Activated CD4-positive, alpha-beta T cell treated with anti-CD3 and anti-CD28 coated beads, Interleukin-2, amount 10 ng/mL, durations not matched to agents 7 days and 5 days (primary cell): Measurements from ENCODE around the gene SFXN5. TPM values are rescaled to one million over a fixed set of nuclear protein-coding genes. Genes with fewer than 3 reads are reported as not detected.

Experiments used
- CTCF ChIA-PET: fragments of 350-600 bp; sonication (Branson Sonifier 250); formaldehyde crosslinking; loops from one replicate; lab custom pipeline; 2021; ENCODE audit warnings: antibody characterized with exemption; lab: Charles Lee
- POLR2A ChIA-PET: fragments of 350-600 bp; sonication (Branson Sonifier 250); formaldehyde crosslinking; loops from one replicate; lab custom pipeline; 2021; ENCODE audit warnings: antibody characterized with exemption; lab: Charles Lee
- DNase-seq: peaks from one replicate; pipeline ENCODE4 v3.0.0-alpha.2; 2020
- H3K27ac Mint-ChIP-seq: one replicate; pipeline ENCODE4 v1.8.0; 2021; ENCODE audit warnings: mild to moderate bottlenecking, moderate library complexity, mixed read lengths
- H3K27me3 Mint-ChIP-seq: one replicate; pipeline ENCODE4 v1.8.0; 2021; ENCODE audit warnings: mixed read lengths
- H3K36me3 Mint-ChIP-seq: one replicate; pipeline ENCODE4 v1.8.0; 2021; ENCODE audit warnings: low read depth, mixed read lengths
- H3K4me1 Mint-ChIP-seq: one replicate; pipeline ENCODE4 v1.8.0; 2021; ENCODE audit warnings: mixed read lengths
- H3K4me3 Mint-ChIP-seq: one replicate; pipeline ENCODE4 v1.8.0; 2021; ENCODE audit warnings: mild to moderate bottlenecking, moderate library complexity, mixed read lengths
- H3K9me3 Mint-ChIP-seq: one replicate; pipeline ENCODE4 v1.8.0; 2021; ENCODE audit warnings: mixed read lengths
- total RNA-seq, 2 experiments: library from RNA; stranded (reverse); gene quantifications; one replicate each; pipeline ENCODE4 v1.2.3, GENCODE V29; 2021

Gene SFXN5
- total RNA-seq, 2 experiments from 2014 or later, result 7.0 to 10.0 TPM

DNA sequence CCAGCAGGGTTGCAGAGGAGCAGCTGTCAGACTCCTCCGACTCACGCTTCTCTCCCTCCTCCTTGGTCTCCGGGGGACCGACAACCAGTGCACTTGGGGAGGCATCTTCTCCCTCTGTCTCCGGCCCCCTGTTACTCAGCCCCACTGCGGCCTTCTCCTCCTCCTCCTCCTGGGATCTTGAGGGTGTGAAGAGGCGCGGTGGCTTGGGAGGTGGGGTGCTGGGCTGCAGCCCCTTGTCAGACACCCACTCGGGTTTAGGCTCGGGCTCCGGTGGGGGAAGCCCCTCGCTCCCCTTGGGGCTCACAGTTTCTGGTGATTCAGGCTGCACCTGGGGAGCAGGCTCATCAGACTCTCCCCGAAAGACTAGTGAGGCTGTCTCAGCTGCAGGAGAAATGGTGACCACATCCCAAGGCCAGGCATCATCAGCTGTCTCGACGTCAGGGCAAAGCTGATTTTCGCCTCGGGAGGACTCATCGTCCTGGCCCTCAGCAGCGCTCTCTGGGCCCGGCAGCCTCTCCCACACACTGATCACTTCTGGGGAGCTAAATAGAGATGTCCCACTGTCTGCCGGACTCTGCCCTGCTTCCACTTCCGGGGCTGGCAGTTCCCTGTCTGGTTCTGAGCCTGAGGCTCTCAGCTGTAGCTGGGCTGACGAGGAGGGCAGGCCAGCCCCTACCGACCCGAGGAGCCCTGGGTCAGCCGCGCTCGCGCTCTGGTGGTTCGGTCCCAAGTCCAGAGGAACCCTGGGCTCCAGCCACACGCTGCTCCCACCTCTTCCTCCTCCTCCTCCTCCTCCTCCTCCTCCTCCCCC lies 9.0 kb upstream of the SFXN5 start:
- Mint-ChIP-seq H3K9me3 (no peaks in the 10 kb centered on the region), H3K27me3 (no peaks in the 10 kb centered on the region), H3K36me3 (no peaks in the 10 kb centered on the region), H3K4me1 (no peaks in the 10 kb centered on the region), H3K4me3 (no peak overlapping the region), H3K27ac (no peak overlapping the region)
- no peak for DNase-seq
- ChIA-PET POLR2A (no interaction called here), CTCF (interaction anchor here (1.1 kb wide), 1 partner anchor 97 kb away, joined by 4 read pairs; no protein-coding TSS in a partner anchor)

DNA sequence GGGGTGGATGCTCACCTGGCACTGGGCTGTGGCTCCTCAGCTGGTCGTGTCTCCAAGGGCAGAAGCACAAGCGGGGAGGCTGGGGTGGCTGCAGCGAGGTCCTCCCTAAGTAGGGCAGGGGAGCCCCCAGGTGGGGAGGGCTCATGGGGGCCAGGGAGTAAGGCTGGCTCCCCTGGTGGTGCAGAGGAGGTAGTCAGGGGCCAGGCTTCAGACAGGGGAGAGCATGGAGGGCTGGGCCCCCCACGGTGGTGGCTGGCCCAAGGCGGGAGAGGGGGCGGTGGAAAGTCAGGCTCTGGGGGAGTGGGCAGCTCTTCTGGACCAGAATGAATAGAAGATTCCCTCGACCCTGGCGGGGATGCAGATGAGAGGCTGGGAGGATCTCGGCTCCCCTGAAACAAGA lies 8.1 kb upstream of the SFXN5 start:
- Mint-ChIP-seq H3K36me3 (no peaks in the 10 kb centered on the region), H3K9me3 (no peaks in the 10 kb centered on the region), H3K4me1 (no peaks in the 10 kb centered on the region), H3K27ac (no peak overlapping the region), H3K4me3 (no peak overlapping the region), H3K27me3 (no peaks in the 10 kb centered on the region)
- DNase-seq, result no peak
- POLR2A ChIA-PET, result no interaction called here
- CTCF ChIA-PET, result no interaction called here

DNA sequence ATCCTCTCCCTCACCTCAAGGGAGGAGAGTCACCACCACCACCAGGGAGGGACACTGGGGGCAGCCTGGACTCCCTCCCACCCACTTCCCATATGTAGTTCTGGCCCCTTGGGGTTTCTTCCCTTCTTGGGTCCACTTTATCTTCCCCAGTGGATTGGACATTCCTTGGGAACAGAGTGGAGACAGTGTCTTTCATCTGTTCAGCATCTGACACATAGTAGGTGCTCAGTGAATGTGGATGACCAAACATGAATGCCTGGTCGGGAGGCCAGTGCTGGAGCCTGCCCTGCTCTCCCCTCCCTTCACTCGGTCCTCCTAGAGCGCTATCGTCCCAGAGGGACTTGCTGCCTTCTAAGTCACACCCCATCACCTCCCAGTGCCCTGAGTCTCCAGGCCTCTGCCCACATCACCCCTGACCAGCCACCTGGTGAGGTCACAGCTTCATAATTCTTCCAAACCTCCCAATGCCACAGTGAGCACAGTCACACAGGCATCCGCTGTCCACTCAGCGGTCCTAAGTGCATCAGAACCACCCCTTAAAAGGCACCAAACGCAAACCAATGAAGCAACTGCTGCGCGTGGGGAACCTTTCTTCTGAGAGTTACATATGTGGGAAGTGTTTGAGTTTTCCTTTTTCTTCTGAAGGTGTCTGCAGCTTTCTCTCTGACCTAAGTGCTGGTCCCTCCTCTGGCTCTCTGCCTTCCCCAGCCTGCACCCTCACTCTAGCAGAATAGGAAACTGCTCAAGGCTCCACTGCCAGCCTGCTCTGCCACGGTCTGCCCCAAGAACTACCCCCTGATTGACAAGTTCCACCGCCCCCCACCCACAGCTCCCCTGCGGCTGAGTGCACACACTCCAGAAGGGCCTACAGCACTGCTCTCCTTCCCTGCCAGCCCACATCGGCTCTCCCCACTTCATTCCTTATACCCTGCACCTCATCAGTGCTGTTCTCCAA lies 7.2 kb upstream of the SFXN5 start:
- no peaks in the 10 kb centered on the region for H3K36me3 Mint-ChIP-seq
- POLR2A ChIA-PET, result no interaction called here
- no peaks in the 10 kb centered on the region for H3K27me3 Mint-ChIP-seq
- H3K4me3 Mint-ChIP-seq, result no peak overlapping the region
- CTCF ChIA-PET, result no interaction called here
- H3K4me1 Mint-ChIP-seq, result no peaks in the 10 kb centered on the region
- H3K27ac Mint-ChIP-seq, result no peak overlapping the region
- H3K9me3 Mint-ChIP-seq, result no peaks in the 10 kb centered on the region
- DNase-seq, result no peak

DNA sequence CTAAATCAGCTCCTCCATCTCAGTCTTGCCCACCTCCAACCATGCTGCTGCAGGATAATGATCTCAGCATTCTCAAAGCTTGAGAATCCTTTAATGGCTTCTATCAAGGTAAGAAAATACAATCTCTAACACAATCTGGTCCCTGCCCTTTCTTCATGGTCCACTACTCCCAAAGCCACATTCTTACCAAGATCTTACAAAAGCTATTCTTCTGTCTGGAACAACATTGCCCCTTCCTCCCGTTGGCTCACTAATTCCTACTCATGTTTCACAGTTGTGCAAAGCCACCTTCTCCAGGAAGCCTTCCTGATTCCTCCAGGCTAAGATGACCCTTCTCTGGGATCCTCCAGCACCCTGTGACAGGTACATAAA lies 5.9 kb upstream of the SFXN5 start:
- ChIA-PET CTCF (interaction anchor here (1.8 kb wide), 1 partner anchor 8 kb away, joined by 5 read pairs; no protein-coding TSS in a partner anchor), POLR2A (no interaction called here)
- Mint-ChIP-seq H3K9me3 (no peaks in the 10 kb centered on the region), H3K4me1 (no peaks in the 10 kb centered on the region), H3K4me3 (no peak overlapping the region), H3K36me3 (no peaks in the 10 kb centered on the region), H3K27ac (no peak overlapping the region), H3K27me3 (no peaks in the 10 kb centered on the region)
- no peak for DNase-seq

DNA sequence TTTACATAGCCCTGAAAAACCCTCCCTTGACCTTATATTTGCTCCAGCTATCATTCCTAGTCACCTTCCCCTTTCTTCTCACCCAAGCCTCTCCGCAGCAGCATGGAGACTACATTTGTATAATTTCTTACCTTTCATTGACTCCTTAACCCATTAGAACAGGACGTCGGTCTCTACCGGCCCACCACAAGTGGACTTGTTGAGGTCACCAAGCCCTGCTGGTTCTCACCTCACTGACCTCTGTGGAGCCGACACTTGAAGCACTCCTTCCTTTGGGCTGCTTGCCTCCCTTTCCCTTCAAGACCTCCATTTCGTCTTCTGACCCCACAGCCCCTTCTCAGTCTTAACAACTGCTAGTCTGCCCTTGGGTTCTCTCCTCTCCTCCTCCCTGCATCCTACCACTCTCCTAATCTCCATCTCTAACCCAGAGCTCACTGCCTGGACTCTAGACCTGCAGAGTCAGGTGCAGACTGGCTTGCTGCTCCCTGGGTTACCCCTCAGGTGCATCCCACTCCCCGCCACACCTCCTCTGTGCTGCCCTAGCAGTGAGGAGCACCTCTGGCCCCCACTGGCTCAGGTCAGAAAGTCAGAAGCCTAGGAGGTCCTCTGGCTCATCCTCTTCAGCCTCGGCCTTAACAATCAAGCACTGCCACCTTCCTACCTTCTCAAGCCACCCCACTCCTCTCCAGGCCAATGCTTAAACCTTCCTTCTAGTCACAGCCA lies 5.3 kb upstream of the SFXN5 start:
- peaks cover 5% of the 10 kb centered on the region for H3K4me1 Mint-ChIP-seq
- H3K36me3 Mint-ChIP-seq, result peaks cover 3% of the 10 kb centered on the region
- no peak overlapping the region for H3K4me3 Mint-ChIP-seq
- H3K27ac Mint-ChIP-seq, result no peak overlapping the region
- DNase-seq, result no peak
- ChIA-PET POLR2A (no interaction called here), CTCF (interaction anchor here (1.4 to 1.8 kb wide), 2 partner anchors 8 to 100 kb away, joined by 5 read pairs; no protein-coding TSS in a partner anchor)
- no peaks in the 10 kb centered on the region for H3K9me3 Mint-ChIP-seq
- H3K27me3 Mint-ChIP-seq, result no peaks in the 10 kb centered on the region

DNA sequence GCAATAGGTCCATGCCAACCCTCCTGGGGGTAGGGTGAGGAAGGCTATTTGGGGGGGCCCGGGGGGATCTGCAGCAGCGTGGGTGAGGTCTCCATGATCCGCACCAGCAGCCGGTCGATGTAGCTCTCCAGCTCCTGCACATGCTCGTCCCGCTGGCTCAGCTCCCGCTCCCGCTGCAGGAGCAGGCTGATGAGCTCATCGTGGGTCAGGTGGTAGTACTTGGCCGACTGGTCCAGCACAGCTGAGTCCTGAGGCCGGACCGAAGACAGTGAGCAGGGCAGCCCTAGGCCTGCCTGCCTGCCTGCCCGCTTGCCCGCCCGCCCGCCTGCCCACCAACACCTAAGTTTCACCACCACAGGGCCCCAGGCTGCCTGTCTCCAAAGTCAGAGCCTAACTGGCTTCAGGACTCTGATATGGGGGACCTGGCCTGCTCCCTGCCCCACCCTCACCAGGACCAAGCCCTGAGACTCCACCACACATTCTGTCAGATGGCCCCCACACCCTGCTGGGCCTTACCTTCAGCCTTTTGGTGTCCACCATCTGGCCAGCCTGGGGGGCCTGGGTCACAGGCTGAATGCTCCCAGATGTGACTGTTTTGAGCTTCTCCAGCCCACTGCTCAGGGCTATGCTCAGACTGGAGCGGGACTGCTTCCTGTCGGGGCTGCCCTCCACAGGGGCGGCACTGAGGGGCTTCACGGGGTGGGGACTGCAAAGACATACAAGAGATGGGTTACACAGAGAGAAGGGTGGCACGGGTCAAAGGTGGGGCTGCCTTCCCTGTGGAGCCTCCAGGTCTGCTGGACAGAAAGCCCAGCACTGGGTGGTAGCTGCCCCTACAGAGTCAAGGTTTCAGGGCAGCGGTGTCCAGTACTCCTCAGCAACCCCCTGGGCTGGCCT lies 4.2 kb upstream of the SFXN5 start:
- peaks cover 3% of the 10 kb centered on the region for H3K36me3 Mint-ChIP-seq
- no peaks in the 10 kb centered on the region for H3K27me3 Mint-ChIP-seq
- H3K9me3 Mint-ChIP-seq, result no peaks in the 10 kb centered on the region
- H3K4me3 Mint-ChIP-seq, result no peak overlapping the region
- ChIA-PET POLR2A (no interaction called here), CTCF (interaction anchor here (1.4 to 2.0 kb wide), 3 partner anchors 9 to 101 kb away, joined by 5 to 8 read pairs (median 5); no protein-coding TSS in a partner anchor)
- DNase-seq, result no peak
- H3K27ac Mint-ChIP-seq, result no peak overlapping the region
- peaks cover 8% of the 10 kb centered on the region for H3K4me1 Mint-ChIP-seq

DNA sequence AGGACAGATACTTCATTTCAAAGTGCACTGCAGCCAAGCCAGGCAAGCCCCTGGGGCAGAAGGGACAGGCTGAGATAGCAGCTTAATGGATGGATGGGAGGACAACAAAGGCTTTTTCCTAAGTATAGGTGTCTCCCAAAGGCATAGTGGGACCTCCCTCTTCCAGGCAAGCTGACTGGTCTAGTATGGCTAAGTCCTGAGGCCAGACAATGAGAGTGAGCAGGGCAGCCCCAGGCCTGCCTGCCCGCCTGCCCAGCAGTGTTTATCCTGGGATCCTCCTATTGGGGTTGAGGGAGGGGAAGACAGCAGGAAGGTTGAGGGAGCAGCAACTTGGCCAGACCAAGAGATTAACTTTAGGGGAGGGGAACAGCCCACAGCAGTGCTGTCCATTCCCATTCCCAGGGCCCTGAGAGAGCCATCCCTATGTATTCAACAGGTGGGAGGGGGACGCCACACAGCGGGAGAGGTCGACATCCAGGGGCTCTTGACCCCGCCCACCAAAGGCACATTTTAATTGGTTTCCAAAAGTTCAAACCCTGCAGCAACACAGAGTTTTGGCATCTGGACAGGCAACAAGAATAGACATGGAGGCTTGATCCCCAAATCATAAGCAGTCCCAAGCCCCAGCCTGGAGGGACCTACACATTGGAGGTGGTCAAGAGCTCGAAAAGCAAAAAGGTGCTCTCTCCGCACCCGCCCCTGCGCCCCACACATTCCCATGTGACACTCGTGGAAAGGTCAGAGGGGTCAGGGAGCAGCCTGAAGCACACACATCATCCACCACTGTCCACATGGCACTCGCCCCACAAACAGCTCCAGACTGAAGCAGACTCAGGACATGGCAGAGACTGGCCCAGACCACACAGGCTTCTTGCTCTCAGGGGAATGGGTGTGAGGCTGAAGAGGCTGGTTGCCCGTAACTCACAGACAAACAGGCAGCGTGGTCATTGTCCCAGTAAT lies 2.9 kb upstream of the SFXN5 start:
- H3K4me1 Mint-ChIP-seq, result peaks cover 17% of the 10 kb centered on the region
- H3K36me3 Mint-ChIP-seq, result peaks cover 3% of the 10 kb centered on the region
- no peaks in the 10 kb centered on the region for H3K9me3 Mint-ChIP-seq
- ChIA-PET POLR2A (no interaction called here), CTCF (interaction anchor here (2.0 kb wide), 1 partner anchor 103 kb away, joined by 8 read pairs; no protein-coding TSS in a partner anchor)
- no peaks in the 10 kb centered on the region for H3K27me3 Mint-ChIP-seq
- H3K4me3 Mint-ChIP-seq, result no peak overlapping the region
- no peak for DNase-seq
- H3K27ac Mint-ChIP-seq, result no peak overlapping the region

DNA sequence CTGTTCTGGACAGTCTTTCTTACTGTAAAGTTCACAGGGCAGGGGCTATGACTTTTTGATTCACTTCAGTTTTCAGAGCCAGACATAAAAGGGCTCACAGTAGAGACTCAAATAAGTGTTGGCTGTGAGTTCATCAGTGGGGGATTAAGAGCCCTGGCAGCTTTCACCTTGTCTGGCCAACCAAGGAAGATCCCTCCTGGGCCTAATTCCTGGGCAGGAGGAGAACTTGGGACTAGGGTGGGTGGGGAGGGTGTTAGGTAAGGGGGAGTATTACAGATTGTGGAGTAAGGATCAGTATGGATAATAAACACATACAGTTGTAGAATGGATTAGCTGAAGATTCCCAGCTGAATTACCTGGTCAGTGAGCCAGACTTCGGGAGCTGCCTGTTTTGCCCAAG lies 904 bp upstream of the SFXN5 start:
- Mint-ChIP-seq H3K27me3 (peaks cover 3% of the 10 kb centered on the region), H3K36me3 (peaks cover 3% of the 10 kb centered on the region), H3K4me1 (peaks cover 23% of the 10 kb centered on the region), H3K9me3 (no peaks in the 10 kb centered on the region), H3K27ac (peak overlapping the region; percentile 95), H3K4me3 (peak overlapping the region; percentile 88)
- CTCF ChIA-PET, result interaction anchor here (2.4 kb wide), 1 partner anchor 105 kb away, joined by 10 read pairs; no protein-coding TSS in a partner anchor
- POLR2A ChIA-PET, result no interaction called here
- DNase-seq, result no peak

DNA sequence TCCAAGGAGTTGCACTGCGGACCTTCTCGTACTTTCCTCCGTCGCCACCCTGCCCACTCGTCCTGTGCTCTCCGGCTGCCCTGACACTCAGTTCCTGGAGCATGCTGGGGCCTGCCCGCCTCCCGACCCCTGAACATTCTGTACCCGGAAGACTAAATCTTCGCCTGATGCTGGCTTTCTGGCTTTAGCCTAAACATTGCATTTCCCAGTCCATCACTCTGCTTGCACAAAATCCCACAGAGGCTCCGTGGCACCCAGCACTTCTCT lies 550 bp upstream of the SFXN5 start:
- H3K27me3 Mint-ChIP-seq, result peaks cover 3% of the 10 kb centered on the region
- H3K9me3 Mint-ChIP-seq, result no peaks in the 10 kb centered on the region

DNA sequence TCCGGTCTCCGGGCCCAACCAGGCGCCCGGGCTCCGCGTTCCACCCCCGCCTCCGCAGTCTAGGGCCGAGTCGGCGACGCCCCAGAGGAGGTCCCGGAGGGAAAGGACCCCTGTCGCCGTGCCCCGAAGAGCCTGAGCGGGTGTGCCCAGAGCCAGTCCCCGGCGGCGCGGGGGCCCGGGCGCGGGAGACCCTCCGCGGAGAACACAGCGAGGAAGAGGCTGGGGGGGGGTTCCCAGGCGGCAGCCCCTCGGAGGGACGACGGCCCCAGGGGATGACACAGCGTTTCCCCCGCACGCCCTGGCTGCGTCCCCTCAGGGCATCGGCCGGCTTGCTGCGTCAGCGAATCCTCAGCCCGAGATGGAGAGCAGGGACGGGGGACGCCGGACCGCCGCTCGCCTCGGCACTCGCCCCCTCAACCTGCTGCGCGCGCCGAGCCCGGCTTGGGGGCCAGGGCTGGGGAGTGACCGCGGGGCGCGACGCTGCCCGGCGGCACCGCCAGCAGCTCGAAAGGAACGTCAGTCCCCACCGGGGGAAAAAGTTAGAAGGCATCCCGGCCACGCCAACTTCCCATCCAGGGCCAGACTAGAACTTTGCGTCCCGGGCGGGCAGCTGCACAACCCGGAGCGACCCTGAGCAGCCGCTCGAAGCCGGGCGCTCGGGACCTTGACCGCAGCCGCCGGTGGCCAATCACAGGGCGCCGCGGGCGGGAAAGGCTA lies 711 bp downstream of the SFXN5 start:
- Mint-ChIP-seq H3K4me3 (peak overlapping the region; percentile 88), H3K27ac (peak overlapping the region; percentile 95), H3K9me3 (no peaks in the 10 kb centered on the region), H3K4me1 (peaks cover 26% of the 10 kb centered on the region), H3K27me3 (peaks cover 3% of the 10 kb centered on the region), H3K36me3 (peaks cover 3% of the 10 kb centered on the region)
- ChIA-PET POLR2A (no interaction called here), CTCF (interaction anchor here (1.0 to 2.4 kb wide), 4 partner anchors 13 to 142 kb away, joined by 3 to 10 read pairs (median 4); no protein-coding TSS in a partner anchor)
- peak; percentile 31 for DNase-seq

More for the DNA sequence above, 550 bp upstream of the SFXN5 start:
- POLR2A ChIA-PET, result no interaction called here
- peak; percentile 9 for DNase-seq
- H3K27ac Mint-ChIP-seq, result peak overlapping the region; percentile 95
- H3K4me3 Mint-ChIP-seq, result peak overlapping the region; percentile 88
- peaks cover 23% of the 10 kb centered on the region for H3K4me1 Mint-ChIP-seq
- CTCF ChIA-PET, result interaction anchor here (1.1 to 2.4 kb wide), 2 partner anchors 12 to 105 kb away, joined by 3 to 10 read pairs; no protein-coding TSS in a partner anchor
- peaks cover 3% of the 10 kb centered on the region for H3K36me3 Mint-ChIP-seq
